ENCODE data around the gene GCH1. TPM values are rescaled to one million over a fixed set of nuclear protein-coding genes. Genes with fewer than 3 reads are reported as not detected.

The GCH1 gene
- total RNA-seq, 1 donor from 2014 or later = 3.6 TPM

- Histone ChIP-seq H3K27ac (ENCODE audit: low read depth, low read length) (no peak overlapping the region), H3K27me3 (ENCODE audit: insufficient read depth, low read length) (no peaks in the 10 kb centered on the region), H4K20me1 (ENCODE audit: insufficient read depth, low read length) (no peaks in the 10 kb centered on the region), H3K79me2 (ENCODE audit: insufficient read depth, low read length) (no peaks in the 10 kb centered on the region), H3K9ac (ENCODE audit: low read length) (no peak overlapping the region), H3K4me3 (ENCODE audit: insufficient read depth, low read depth, low read length) (no peak overlapping the region), H3K9me3 (ENCODE audit: insufficient read depth, low read depth, low read length) (no peaks in the 10 kb centered on the region), H2AFZ (ENCODE audit: low read depth, low read length) (no peak overlapping the region), H3K4me1 (ENCODE audit: insufficient read depth, low read length) (peaks cover 4% of the 10 kb centered on the region), H3K36me3 (ENCODE audit: insufficient read depth, low read length) (no peaks in the 10 kb centered on the region), H3K4me2 (ENCODE audit: low read length) (peak overlapping the region; percentile 76)
- Mint-ChIP-seq H3K27me3 (ENCODE audit: low read depth, unreplicated experiment) (peaks cover 25% of the 10 kb centered on the region), H3K36me3 (ENCODE audit: low read depth, unreplicated experiment) (peaks cover 4% of the 10 kb centered on the region), H3K4me3 (ENCODE audit: unreplicated experiment) (no peak overlapping the region), H3K4me1 (ENCODE audit: low read depth, unreplicated experiment) (no peaks in the 10 kb centered on the region), H3K27ac (ENCODE audit: unreplicated experiment) (no peak overlapping the region), H3K9me3 (ENCODE audit: unreplicated experiment) (peaks cover 11% of the 10 kb centered on the region)
- FAIRE-seq = no peak
- DNase-seq (ENCODE audit: low read depth) = no peak
- TF ChIP-seq EZH2 (IDR thresholded peaks at IDR 0.05; ENCODE audit: insufficient read depth, low read length) (no peak), CTCF (IDR thresholded peaks at IDR 0.05; ENCODE audit: insufficient read depth, low read depth, low read length) (no peak)
Observed at GRCh38 chr14:54805070-54805444, 97.6 kb downstream of the GCH1 start.

GRCh38 chr14:54804538-54805041 lies 98.0 kb downstream of the GCH1 start:
- no peaks in the 10 kb centered on the region for H3K79me2 ChIP-seq (ENCODE audit: insufficient read depth, low read length)
- no peaks in the 10 kb centered on the region for H3K4me1 Mint-ChIP-seq (ENCODE audit: low read depth, unreplicated experiment)
- H3K27me3 ChIP-seq (ENCODE audit: insufficient read depth, low read length) = no peaks in the 10 kb centered on the region
- peaks cover 4% of the 10 kb centered on the region for H3K4me1 ChIP-seq (ENCODE audit: insufficient read depth, low read length)
- no peak overlapping the region for H3K4me2 ChIP-seq (ENCODE audit: low read length)
- no peak overlapping the region for H3K4me3 ChIP-seq (ENCODE audit: insufficient read depth, low read depth, low read length)
- H3K36me3 Mint-ChIP-seq (ENCODE audit: low read depth, unreplicated experiment) = peaks cover 4% of the 10 kb centered on the region
- TF ChIP-seq EZH2 (IDR thresholded peaks at IDR 0.05; ENCODE audit: insufficient read depth, low read length) = no peak
- no peak for TF ChIP-seq CTCF (IDR thresholded peaks at IDR 0.05; ENCODE audit: insufficient read depth, low read depth, low read length)
- H4K20me1 ChIP-seq (ENCODE audit: insufficient read depth, low read length) = no peaks in the 10 kb centered on the region
- H3K4me3 Mint-ChIP-seq (ENCODE audit: unreplicated experiment) = no peak overlapping the region
- H3K27me3 Mint-ChIP-seq (ENCODE audit: low read depth, unreplicated experiment) = peaks cover 25% of the 10 kb centered on the region
- DNase-seq (ENCODE audit: low read depth) (no peak), FAIRE-seq (no peak)
- H3K27ac Mint-ChIP-seq (ENCODE audit: unreplicated experiment) = peak overlapping the region; percentile 34
- no peaks in the 10 kb centered on the region for H3K9me3 ChIP-seq (ENCODE audit: insufficient read depth, low read depth, low read length)
- H3K9ac ChIP-seq (ENCODE audit: low read length) = no peak overlapping the region
- no peak overlapping the region for H3K27ac ChIP-seq (ENCODE audit: low read depth, low read length)
- no peaks in the 10 kb centered on the region for H3K36me3 ChIP-seq (ENCODE audit: insufficient read depth, low read length)
- no peak overlapping the region for H2AFZ ChIP-seq (ENCODE audit: low read depth, low read length)
- peaks cover 11% of the 10 kb centered on the region for H3K9me3 Mint-ChIP-seq (ENCODE audit: unreplicated experiment)

- Histone ChIP-seq H3K79me2 (ENCODE audit: insufficient read depth, low read length) (no peaks in the 10 kb centered on the region), H3K27me3 (ENCODE audit: insufficient read depth, low read length) (no peaks in the 10 kb centered on the region), H3K4me3 (ENCODE audit: insufficient read depth, low read depth, low read length) (no peak overlapping the region), H4K20me1 (ENCODE audit: insufficient read depth, low read length) (no peaks in the 10 kb centered on the region), H3K4me2 (ENCODE audit: low read length) (no peak overlapping the region), H3K36me3 (ENCODE audit: insufficient read depth, low read length) (no peaks in the 10 kb centered on the region), H3K9ac (ENCODE audit: low read length) (no peak overlapping the region), H3K9me3 (ENCODE audit: insufficient read depth, low read depth, low read length) (no peaks in the 10 kb centered on the region), H2AFZ (ENCODE audit: low read depth, low read length) (no peak overlapping the region), H3K4me1 (ENCODE audit: insufficient read depth, low read length) (peaks cover 4% of the 10 kb centered on the region), H3K27ac (ENCODE audit: low read depth, low read length) (no peak overlapping the region)
- Mint-ChIP-seq H3K4me1 (ENCODE audit: low read depth, unreplicated experiment) (no peaks in the 10 kb centered on the region), H3K27me3 (ENCODE audit: low read depth, unreplicated experiment) (peaks cover 25% of the 10 kb centered on the region), H3K27ac (ENCODE audit: unreplicated experiment) (peak overlapping the region; percentile 34), H3K36me3 (ENCODE audit: low read depth, unreplicated experiment) (peaks cover 4% of the 10 kb centered on the region), H3K9me3 (ENCODE audit: unreplicated experiment) (peaks cover 11% of the 10 kb centered on the region), H3K4me3 (ENCODE audit: unreplicated experiment) (no peak overlapping the region)
- DNase-seq (ENCODE audit: low read depth) (no peak), FAIRE-seq (no peak)
- no peak for TF ChIP-seq CTCF (IDR thresholded peaks at IDR 0.05; ENCODE audit: insufficient read depth, low read depth, low read length)
- TF ChIP-seq EZH2 (IDR thresholded peaks at IDR 0.05; ENCODE audit: insufficient read depth, low read length) = no peak
Observed at GRCh38 chr14:54803926-54804537, 98.6 kb downstream of the GCH1 start.
